ENCODE measurements around the gene TMEFF1.

TMEFF1 gene

GRCh38 chr9:100472788-100473275 lies at the start of gene TMEFF1:
Gene TMEFF1, plus strand, starts transcription at chr9:100473149. Its CDS starts 396 bp downstream, at chr9:100473545.
- H3K4me1 ChIP-seq (ENCODE audit: control insufficient read depth, insufficient read depth, low read length) = peaks cover 16% of the 10 kb centered on the region
- H3K9ac ChIP-seq (ENCODE audit: low read depth, low read length) = peak within 1 kb of the TSS; percentile 93
- H3K9me3 ChIP-seq (ENCODE audit: control insufficient read depth, insufficient read depth, low read length) = no peaks in the 10 kb centered on the region
- H3K36me3 ChIP-seq (ENCODE audit: control insufficient read depth, insufficient read depth, low read length) = no peaks in the 10 kb centered on the region
- H3K27me3 ChIP-seq (ENCODE audit: control insufficient read depth, insufficient read depth, low read length) = no peaks in the 10 kb centered on the region
- H3K4me3 ChIP-seq (ENCODE audit: low read depth, low read length) = peak within 1 kb of the TSS; percentile 93
- peak within 1 kb of the TSS; percentile 82 for H3K27ac ChIP-seq (ENCODE audit: low read depth, low read length)

GRCh38 chr9:100425758-100426157 lies 47.2 kb upstream of the TMEFF1 start:
- Histone ChIP-seq H3K27me3 (ENCODE audit: control insufficient read depth, insufficient read depth, low read length) (no peaks in the 10 kb centered on the region), H3K27ac (ENCODE audit: low read depth, low read length) (no peak overlapping the region), H3K9ac (ENCODE audit: low read depth, low read length) (no peak overlapping the region), H3K9me3 (ENCODE audit: control insufficient read depth, insufficient read depth, low read length) (no peaks in the 10 kb centered on the region), H3K4me1 (ENCODE audit: control insufficient read depth, insufficient read depth, low read length) (peaks cover 25% of the 10 kb centered on the region), H3K36me3 (ENCODE audit: control insufficient read depth, insufficient read depth, low read length) (no peaks in the 10 kb centered on the region), H3K4me3 (ENCODE audit: low read depth, low read length) (no peak overlapping the region)

GRCh38 chr9:100426189-100426529 lies 46.8 kb upstream of the TMEFF1 start:
- H3K4me3 ChIP-seq (ENCODE audit: low read depth, low read length) = peak overlapping the region; percentile 71
- H3K36me3 ChIP-seq (ENCODE audit: control insufficient read depth, insufficient read depth, low read length) = no peaks in the 10 kb centered on the region
- no peaks in the 10 kb centered on the region for H3K9me3 ChIP-seq (ENCODE audit: control insufficient read depth, insufficient read depth, low read length)
- peaks cover 25% of the 10 kb centered on the region for H3K4me1 ChIP-seq (ENCODE audit: control insufficient read depth, insufficient read depth, low read length)
- peak overlapping the region; percentile 68 for H3K9ac ChIP-seq (ENCODE audit: low read depth, low read length)
- no peaks in the 10 kb centered on the region for H3K27me3 ChIP-seq (ENCODE audit: control insufficient read depth, insufficient read depth, low read length)
- H3K27ac ChIP-seq (ENCODE audit: low read depth, low read length) = peak overlapping the region; percentile 72

GRCh38 chr9:100426530-100427365 lies 46.2 kb upstream of the TMEFF1 start, which contains the start of gene MSANTD3:
Gene MSANTD3, plus strand, starts transcription at chr9:100427143. Its CDS starts 14,796 bp downstream, at chr9:100441939.
- Histone ChIP-seq H3K27me3 (ENCODE audit: control insufficient read depth, insufficient read depth, low read length) (no peaks in the 10 kb centered on the region), H3K27ac (ENCODE audit: low read depth, low read length) (peak within 1 kb of the TSS; percentile 87), H3K4me1 (ENCODE audit: control insufficient read depth, insufficient read depth, low read length) (peaks cover 25% of the 10 kb centered on the region), H3K36me3 (ENCODE audit: control insufficient read depth, insufficient read depth, low read length) (no peaks in the 10 kb centered on the region), H3K4me3 (ENCODE audit: low read depth, low read length) (peak within 1 kb of the TSS; percentile 95), H3K9me3 (ENCODE audit: control insufficient read depth, insufficient read depth, low read length) (no peaks in the 10 kb centered on the region), H3K9ac (ENCODE audit: low read depth, low read length) (peak within 1 kb of the TSS; percentile 87)

GRCh38 chr9:100427366-100428263 lies 45.3 kb upstream of the TMEFF1 start:
- H3K9ac ChIP-seq (ENCODE audit: low read depth, low read length) = peak overlapping the region; percentile 87
- no peaks in the 10 kb centered on the region for H3K36me3 ChIP-seq (ENCODE audit: control insufficient read depth, insufficient read depth, low read length)
- H3K4me1 ChIP-seq (ENCODE audit: control insufficient read depth, insufficient read depth, low read length) = peaks cover 25% of the 10 kb centered on the region
- H3K27ac ChIP-seq (ENCODE audit: low read depth, low read length) = peak overlapping the region; percentile 87
- no peaks in the 10 kb centered on the region for H3K27me3 ChIP-seq (ENCODE audit: control insufficient read depth, insufficient read depth, low read length)
- H3K4me3 ChIP-seq (ENCODE audit: low read depth, low read length) = peak overlapping the region; percentile 95
- H3K9me3 ChIP-seq (ENCODE audit: control insufficient read depth, insufficient read depth, low read length) = no peaks in the 10 kb centered on the region

- Histone ChIP-seq H3K9ac (ENCODE audit: low read depth, low read length) (no peak overlapping the region), H3K36me3 (ENCODE audit: control insufficient read depth, insufficient read depth, low read length) (no peaks in the 10 kb centered on the region), H3K27me3 (ENCODE audit: control insufficient read depth, insufficient read depth, low read length) (no peaks in the 10 kb centered on the region), H3K9me3 (ENCODE audit: control insufficient read depth, insufficient read depth, low read length) (no peaks in the 10 kb centered on the region), H3K4me3 (ENCODE audit: low read depth, low read length) (peak overlapping the region; percentile 95; the same call in 1 of the 2 replicates), H3K27ac (ENCODE audit: low read depth, low read length) (peak overlapping the region; percentile 0), H3K4me1 (ENCODE audit: control insufficient read depth, insufficient read depth, low read length) (peaks cover 25% of the 10 kb centered on the region)
Observed at GRCh38 chr9:100428871-100429654, 43.9 kb upstream of the TMEFF1 start.

- Histone ChIP-seq H3K36me3 (ENCODE audit: control insufficient read depth, insufficient read depth, low read length) (no peaks in the 10 kb centered on the region), H3K9me3 (ENCODE audit: control insufficient read depth, insufficient read depth, low read length) (no peaks in the 10 kb centered on the region), H3K27ac (ENCODE audit: low read depth, low read length) (no peak overlapping the region), H3K9ac (ENCODE audit: low read depth, low read length) (no peak overlapping the region), H3K27me3 (ENCODE audit: control insufficient read depth, insufficient read depth, low read length) (no peaks in the 10 kb centered on the region), H3K4me3 (ENCODE audit: low read depth, low read length) (no peak overlapping the region), H3K4me1 (ENCODE audit: control insufficient read depth, insufficient read depth, low read length) (peaks cover 25% of the 10 kb centered on the region)
Observed at GRCh38 chr9:100430286-100430940, 42.5 kb upstream of the TMEFF1 start.

- Histone ChIP-seq H3K36me3 (ENCODE audit: control insufficient read depth, insufficient read depth, low read length) (no peaks in the 10 kb centered on the region), H3K27ac (ENCODE audit: low read depth, low read length) (no peak overlapping the region), H3K4me1 (ENCODE audit: control insufficient read depth, insufficient read depth, low read length) (peaks cover 18% of the 10 kb centered on the region), H3K9ac (ENCODE audit: low read depth, low read length) (no peak overlapping the region), H3K9me3 (ENCODE audit: control insufficient read depth, insufficient read depth, low read length) (no peaks in the 10 kb centered on the region), H3K4me3 (ENCODE audit: low read depth, low read length) (no peak overlapping the region), H3K27me3 (ENCODE audit: control insufficient read depth, insufficient read depth, low read length) (no peaks in the 10 kb centered on the region)
Observed at GRCh38 chr9:100431886-100432285, 41.1 kb upstream of the TMEFF1 start.

- H3K36me3 ChIP-seq (ENCODE audit: control insufficient read depth, insufficient read depth, low read length) = no peaks in the 10 kb centered on the region
- H3K9ac ChIP-seq (ENCODE audit: low read depth, low read length) = no peak overlapping the region
- no peak overlapping the region for H3K27ac ChIP-seq (ENCODE audit: low read depth, low read length)
- H3K9me3 ChIP-seq (ENCODE audit: control insufficient read depth, insufficient read depth, low read length) = no peaks in the 10 kb centered on the region
- no peak overlapping the region for H3K4me3 ChIP-seq (ENCODE audit: low read depth, low read length)
- peaks cover 18% of the 10 kb centered on the region for H3K4me1 ChIP-seq (ENCODE audit: control insufficient read depth, insufficient read depth, low read length)
- no peaks in the 10 kb centered on the region for H3K27me3 ChIP-seq (ENCODE audit: control insufficient read depth, insufficient read depth, low read length)
Observed at GRCh38 chr9:100432736-100433135, 40.2 kb upstream of the TMEFF1 start.

GRCh38 chr9:100436571-100436970 lies 36.4 kb upstream of the TMEFF1 start:
- no peak overlapping the region for H3K27ac ChIP-seq (ENCODE audit: low read depth, low read length)
- H3K9ac ChIP-seq (ENCODE audit: low read depth, low read length) = no peak overlapping the region
- H3K4me1 ChIP-seq (ENCODE audit: control insufficient read depth, insufficient read depth, low read length) = no peaks in the 10 kb centered on the region; the same call in 1 of the 2 replicates
- H3K4me3 ChIP-seq (ENCODE audit: low read depth, low read length) = no peak overlapping the region
- H3K36me3 ChIP-seq (ENCODE audit: control insufficient read depth, insufficient read depth, low read length) = no peaks in the 10 kb centered on the region
- H3K9me3 ChIP-seq (ENCODE audit: control insufficient read depth, insufficient read depth, low read length) = no peaks in the 10 kb centered on the region
- H3K27me3 ChIP-seq (ENCODE audit: control insufficient read depth, insufficient read depth, low read length) = no peaks in the 10 kb centered on the region

Measured in HUES48 (cell line).